ENCODE results near the gene DNAJC24.

DNA sequence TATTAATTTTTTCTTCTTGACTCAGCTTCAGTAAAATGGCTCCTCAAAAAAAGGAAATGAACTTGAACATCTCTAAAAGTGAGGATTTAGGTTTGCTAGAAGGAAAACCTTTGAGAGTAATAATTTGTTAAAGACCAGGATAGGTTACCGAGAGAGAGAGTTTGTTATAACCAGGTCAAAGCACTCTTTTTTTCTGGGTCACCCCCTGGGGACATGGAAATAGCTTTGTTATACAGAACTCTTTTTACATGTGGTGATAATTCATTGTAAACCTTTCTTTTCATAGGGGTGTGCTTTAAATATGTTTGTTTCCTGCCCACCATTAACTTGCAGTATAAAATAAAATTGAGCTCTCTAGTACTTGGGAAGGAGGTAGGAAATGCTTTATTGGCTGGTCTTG is 47.7 kb downstream of the DNAJC24 start:
- TF ChIP-seq, protein P1, sequence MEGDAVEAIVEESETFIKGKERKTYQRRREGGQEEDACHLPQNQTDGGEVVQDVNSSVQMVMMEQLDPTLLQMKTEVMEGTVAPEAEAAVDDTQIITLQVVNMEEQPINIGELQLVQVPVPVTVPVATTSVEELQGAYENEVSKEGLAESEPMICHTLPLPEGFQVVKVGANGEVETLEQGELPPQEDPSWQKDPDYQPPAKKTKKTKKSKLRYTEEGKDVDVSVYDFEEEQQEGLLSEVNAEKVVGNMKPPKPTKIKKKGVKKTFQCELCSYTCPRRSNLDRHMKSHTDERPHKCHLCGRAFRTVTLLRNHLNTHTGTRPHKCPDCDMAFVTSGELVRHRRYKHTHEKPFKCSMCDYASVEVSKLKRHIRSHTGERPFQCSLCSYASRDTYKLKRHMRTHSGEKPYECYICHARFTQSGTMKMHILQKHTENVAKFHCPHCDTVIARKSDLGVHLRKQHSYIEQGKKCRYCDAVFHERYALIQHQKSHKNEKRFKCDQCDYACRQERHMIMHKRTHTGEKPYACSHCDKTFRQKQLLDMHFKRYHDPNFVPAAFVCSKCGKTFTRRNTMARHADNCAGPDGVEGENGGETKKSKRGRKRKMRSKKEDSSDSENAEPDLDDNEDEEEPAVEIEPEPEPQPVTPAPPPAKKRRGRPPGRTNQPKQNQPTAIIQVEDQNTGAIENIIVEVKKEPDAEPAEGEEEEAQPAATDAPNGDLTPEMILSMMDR (IDR thresholded peaks at IDR 0.05) = no peak
- TF ChIP-seq POLR2A (IDR thresholded peaks at IDR 0.05) (no peak), EP300 (IDR thresholded peaks at IDR 0.05) (no peak)

Measured in upper lobe of left lung (tissue), 4 donors.